Liver (tissue), 9 donors: Measurements from ENCODE around the gene TMTC1. TPM values are rescaled to one million over a fixed set of nuclear protein-coding genes. Genes with fewer than 3 reads are reported as not detected.

ENCODE experiments used
- DNase-seq: peaks from one replicate; pipeline ENCODE4 v3.0.0-alpha.2; 2017; ENCODE audit warnings: low spot score
- H3K27ac ChIP-seq, 2 donors: one replicate each; pipeline ENCODE4 v1.7.0; 2013; ENCODE audit warnings: inconsistent platforms in 2 of 2, low read length in 2 of 2, control low read depth in 1 of 2, low read depth in 1 of 2, mild to moderate bottlenecking in 1 of 2
- H3K27me3 ChIP-seq, 4 donors: one replicate each; pipeline versions ENCODE4 v1.6.1 to v1.7.0; 2013; ENCODE audit warnings: low read length in 3 of 4, inconsistent platforms in 1 of 4, mild to moderate bottlenecking in 1 of 4, moderate library complexity in 1 of 4; ENCODE audit not compliant: control insufficient read depth in 4 of 4, insufficient read depth in 4 of 4
- H3K36me3 ChIP-seq, 4 donors: one replicate each; pipeline versions ENCODE4 v1.6.1 to v1.7.0; 2013; ENCODE audit warnings: low read length in 3 of 4, mild to moderate bottlenecking in 3 of 4, low read depth in 1 of 4, moderate library complexity in 1 of 4; ENCODE audit not compliant: control insufficient read depth in 4 of 4, insufficient read depth in 3 of 4
- H3K4me1 ChIP-seq, 4 donors: one replicate each; pipeline versions ENCODE4 v1.6.1 to v1.7.0; 2013; ENCODE audit warnings: low read length in 3 of 4, mild to moderate bottlenecking in 3 of 4, moderate library complexity in 1 of 4; ENCODE audit not compliant: control insufficient read depth in 4 of 4, insufficient read depth in 4 of 4
- H3K4me3 ChIP-seq, 3 donors: one replicate each; pipeline versions ENCODE4 v1.6.1 to v1.7.0; 2013; ENCODE audit warnings: low read length in 3 of 3, control low read depth in 1 of 3, low read depth in 1 of 3, mild to moderate bottlenecking in 1 of 3
- H3K9ac ChIP-seq, 2 donors: one replicate each; pipeline ENCODE4 v1.7.0; 2013; ENCODE audit warnings: low read length in 2 of 2, mild to moderate bottlenecking in 2 of 2, moderate library complexity in 2 of 2, control low read depth in 1 of 2, low read depth in 1 of 2
- H3K9me3 ChIP-seq, 4 donors: one replicate each; pipeline versions ENCODE4 v1.6.1 to v1.7.0; 2013; ENCODE audit warnings: low read length in 3 of 4; ENCODE audit not compliant: control insufficient read depth in 4 of 4
- EGR1 ChIP-seq, 2 donors: IDR thresholded peaks; 2 replicates each; pipeline ENCODE4 v1.6.1; 2016 to 2018; ENCODE audit warnings: antibody characterized with exemption in 2 of 2, low read depth in 2 of 2
- FOXA1 ChIP-seq: IDR thresholded peaks from 2 replicates; pipeline ENCODE4 v1.6.1; 2016; ENCODE audit warnings: antibody characterized with exemption
- FOXA2 ChIP-seq: IDR thresholded peaks from 2 replicates; pipeline ENCODE4 v1.6.1; 2016; ENCODE audit warnings: antibody characterized with exemption
- GABPA ChIP-seq, 2 donors: IDR thresholded peaks in 1 of 2; conservative IDR thresholded peaks in 1 of 2; 2 replicates each; pipeline ENCODE4 v1.6.1; 2016; ENCODE audit warnings: antibody characterized with exemption in 2 of 2, mild to moderate bottlenecking in 1 of 2, moderate library complexity in 1 of 2
- HNF4A ChIP-seq, 2 donors: conservative IDR thresholded peaks; 2 replicates each; pipeline ENCODE4 v1.6.1; 2016; ENCODE audit warnings: antibody characterized with exemption in 2 of 2, mild to moderate bottlenecking in 2 of 2
- HNF4G ChIP-seq: IDR thresholded peaks from 2 replicates; pipeline ENCODE4 v1.6.1; 2016; ENCODE audit warnings: antibody characterized with exemption
- JUND ChIP-seq, 2 donors: IDR thresholded peaks; 2 replicates each; pipeline ENCODE4 v1.6.1; 2016; ENCODE audit warnings: antibody characterized with exemption in 2 of 2
- NR2F2 ChIP-seq: IDR thresholded peaks from 2 replicates; pipeline ENCODE4 v1.6.1; 2016; ENCODE audit warnings: antibody characterized with exemption
- RAD21 ChIP-seq, 2 donors: IDR thresholded peaks; 2 replicates each; pipeline ENCODE4 v1.6.1; 2016; ENCODE audit warnings: antibody characterized with exemption in 2 of 2, mild to moderate bottlenecking in 2 of 2
- TAF1 ChIP-seq: conservative IDR thresholded peaks from 2 replicates; pipeline ENCODE4 v1.6.1; 2016; ENCODE audit warnings: antibody characterized with exemption, mild to moderate bottlenecking
- YY1 ChIP-seq: IDR thresholded peaks from 2 replicates; pipeline ENCODE4 v1.6.1; 2016; ENCODE audit warnings: antibody characterized with exemption, mild to moderate bottlenecking
- WGBS: extraction: QIAGEN DNeasy Blood & Tissue Kit; methylation state at CpG from one replicate; pipeline ENCODE4 v1.1.7; 2013; 5-methylcytosine and 5-hydroxymethylcytosine counted together
- polyA plus RNA-seq, 2 donors: library from polyadenylated mRNA; stranded (reverse) in 1 of 2; unstranded in 1 of 2; fragments of 200-250 nt in 1 of 2; fragments of >200 nt in 1 of 2; fragmentation: Nextera tagmentation in 1 of 2; extraction: Ambion mirVana in 1 of 2; gene quantifications; one replicate each; pipeline versions ENCODE4 v1.2.1 to v1.2.3, GENCODE V29; 2013 to 2015
- total RNA-seq, 2 donors: library from RNA; depleted of rRNA; stranded (reverse); fragments of >200 nt; gene quantifications; one replicate each; pipeline ENCODE4 v1.2.3, GENCODE V29; 2014
- TF ChIP-seq, protein P1 (sequence below): IDR thresholded peaks from 2 replicates; pipeline ENCODE4 v1.6.1; 2016; ENCODE audit warnings: antibody characterized with exemption
- TF ChIP-seq, protein P2 (sequence below): IDR thresholded peaks from 2 replicates; pipeline ENCODE4 v1.6.1; 2016; ENCODE audit warnings: antibody characterized with exemption
- TF ChIP-seq, protein P3 (sequence below): IDR thresholded peaks from 2 replicates; pipeline ENCODE4 v1.6.1; 2016; ENCODE audit warnings: antibody characterized with exemption
- TF ChIP-seq, protein P4 (sequence below): fragments of 150-350 bp; IDR thresholded peaks from 2 replicates; pipeline ENCODE4 v1.5.1; 2017; ENCODE audit warnings: improper control_type of control experiment, low read depth, low read length; ENCODE audit not compliant: missing input control
- TF ChIP-seq, protein P5 (sequence below): IDR thresholded peaks from 2 replicates; pipeline ENCODE4 v1.6.1; 2016; ENCODE audit warnings: antibody characterized with exemption, mild to moderate bottlenecking
- donor health status: healthy.
- donor health status: healthy.
- donor health status: healthy.
- donor health status: healthy.
- donor health status: healthy.

TMTC1 gene
- total and polyA plus RNA-seq, 4 donors, result 0.76 to 3.3 (median 2.1) TPM

DNA sequence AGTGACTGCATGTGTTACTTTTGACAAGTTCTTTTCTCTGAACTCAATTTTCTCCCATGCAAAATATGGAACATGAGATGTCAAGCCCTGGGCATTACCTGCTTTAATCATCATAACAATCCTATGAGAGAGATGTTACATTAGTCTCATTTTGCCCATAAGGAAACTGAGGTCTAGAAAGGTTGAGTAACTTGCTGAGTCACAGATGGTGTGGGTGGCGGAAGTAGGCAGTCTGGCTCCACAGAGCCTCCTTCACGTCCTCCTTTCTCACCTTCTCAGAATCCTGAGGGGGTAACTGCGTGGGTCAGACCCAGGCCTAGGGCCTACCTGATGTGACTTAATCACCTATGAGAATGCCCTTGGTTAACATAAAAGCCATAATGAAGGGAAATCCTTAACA, 50.7 kb downstream of the TMTC1 start:
- peaks cover 0 to 5% (median 1%) of the 10 kb centered on the region in 4 donors for H3K4me1 ChIP-seq
- 82% methylated on average over 3 of the region's 3 CpGs for WGBS

DNA sequence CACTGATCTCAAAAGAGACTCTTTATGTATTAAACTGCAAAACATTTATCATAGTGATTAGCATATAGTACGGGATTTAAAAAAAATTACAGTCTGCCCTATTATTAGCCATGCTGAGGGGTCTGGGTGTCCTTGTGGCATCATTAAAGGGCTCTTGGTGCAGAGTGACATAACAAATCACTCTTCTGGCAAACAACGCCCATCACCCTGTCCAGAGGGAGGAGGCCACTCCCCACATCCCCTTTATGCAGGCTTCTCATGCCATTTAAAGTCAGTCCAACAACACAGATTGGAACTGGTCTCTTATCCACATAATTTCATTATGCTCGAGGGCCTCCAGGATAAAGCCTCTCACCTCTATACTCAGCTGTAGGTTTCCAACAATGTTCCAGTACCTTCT, 51.1 kb downstream of the TMTC1 start:
- WGBS, result 89% methylated on average over 3 of the region's 3 CpGs
- DNase-seq, result no peak
- Histone ChIP-seq H3K36me3 (no peaks in the 10 kb centered on the region), H3K4me1 (peaks cover 0 to 5% (median 1%) of the 10 kb centered on the region in 4 donors), H3K9me3 (no peaks in the 10 kb centered on the region), H3K9ac (no peak overlapping the region), H3K4me3 (no peak overlapping the region), H3K27ac (no peak overlapping the region), H3K27me3 (no peaks in the 10 kb centered on the region)
- TF ChIP-seq FOXA1 (no peak), RAD21 (IDR thresholded peaks at IDR 0.05) (no peak), HNF4G (no peak), EGR1 (IDR thresholded peaks at IDR 0.05; ENCODE audit: low read depth in 2 of 2) (no peak), GABPA (IDR thresholded peaks at IDR 0.05 in 1 of 2, conservative IDR thresholded peaks at IDR 0.05 in 1 of 2) (no peak), FOXA2 (no peak), HNF4A (conservative IDR thresholded peaks at IDR 0.05) (no peak), JUND (IDR thresholded peaks at IDR 0.05) (no peak)
- TF ChIP-seq, protein P1, sequence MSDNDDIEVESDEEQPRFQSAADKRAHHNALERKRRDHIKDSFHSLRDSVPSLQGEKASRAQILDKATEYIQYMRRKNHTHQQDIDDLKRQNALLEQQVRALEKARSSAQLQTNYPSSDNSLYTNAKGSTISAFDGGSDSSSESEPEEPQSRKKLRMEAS, result no peak
- TF ChIP-seq, protein P2, sequence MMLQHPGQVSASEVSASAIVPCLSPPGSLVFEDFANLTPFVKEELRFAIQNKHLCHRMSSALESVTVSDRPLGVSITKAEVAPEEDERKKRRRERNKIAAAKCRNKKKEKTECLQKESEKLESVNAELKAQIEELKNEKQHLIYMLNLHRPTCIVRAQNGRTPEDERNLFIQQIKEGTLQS, result no peak
- TF ChIP-seq, protein P3, sequence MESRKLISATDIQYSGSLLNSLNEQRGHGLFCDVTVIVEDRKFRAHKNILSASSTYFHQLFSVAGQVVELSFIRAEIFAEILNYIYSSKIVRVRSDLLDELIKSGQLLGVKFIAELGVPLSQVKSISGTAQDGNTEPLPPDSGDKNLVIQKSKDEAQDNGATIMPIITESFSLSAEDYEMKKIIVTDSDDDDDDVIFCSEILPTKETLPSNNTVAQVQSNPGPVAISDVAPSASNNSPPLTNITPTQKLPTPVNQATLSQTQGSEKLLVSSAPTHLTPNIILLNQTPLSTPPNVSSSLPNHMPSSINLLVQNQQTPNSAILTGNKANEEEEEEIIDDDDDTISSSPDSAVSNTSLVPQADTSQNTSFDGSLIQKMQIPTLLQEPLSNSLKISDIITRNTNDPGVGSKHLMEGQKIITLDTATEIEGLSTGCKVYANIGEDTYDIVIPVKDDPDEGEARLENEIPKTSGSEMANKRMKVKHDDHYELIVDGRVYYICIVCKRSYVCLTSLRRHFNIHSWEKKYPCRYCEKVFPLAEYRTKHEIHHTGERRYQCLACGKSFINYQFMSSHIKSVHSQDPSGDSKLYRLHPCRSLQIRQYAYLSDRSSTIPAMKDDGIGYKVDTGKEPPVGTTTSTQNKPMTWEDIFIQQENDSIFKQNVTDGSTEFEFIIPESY, result no peak

More for the DNA sequence above, 50.7 kb downstream of the TMTC1 start:
- TF ChIP-seq FOXA2, result no peak
- TF ChIP-seq, protein P1, result no peak
- no peak for TF ChIP-seq JUND (IDR thresholded peaks at IDR 0.05)
- TF ChIP-seq EGR1 (IDR thresholded peaks at IDR 0.05; ENCODE audit: low read depth in 2 of 2), result no peak
- TF ChIP-seq NR2F2, result no peak
- TF ChIP-seq RAD21 (IDR thresholded peaks at IDR 0.05), result no peak
- TF ChIP-seq YY1, result no peak
- TF ChIP-seq, protein P3, result no peak
- TF ChIP-seq, protein P4, sequence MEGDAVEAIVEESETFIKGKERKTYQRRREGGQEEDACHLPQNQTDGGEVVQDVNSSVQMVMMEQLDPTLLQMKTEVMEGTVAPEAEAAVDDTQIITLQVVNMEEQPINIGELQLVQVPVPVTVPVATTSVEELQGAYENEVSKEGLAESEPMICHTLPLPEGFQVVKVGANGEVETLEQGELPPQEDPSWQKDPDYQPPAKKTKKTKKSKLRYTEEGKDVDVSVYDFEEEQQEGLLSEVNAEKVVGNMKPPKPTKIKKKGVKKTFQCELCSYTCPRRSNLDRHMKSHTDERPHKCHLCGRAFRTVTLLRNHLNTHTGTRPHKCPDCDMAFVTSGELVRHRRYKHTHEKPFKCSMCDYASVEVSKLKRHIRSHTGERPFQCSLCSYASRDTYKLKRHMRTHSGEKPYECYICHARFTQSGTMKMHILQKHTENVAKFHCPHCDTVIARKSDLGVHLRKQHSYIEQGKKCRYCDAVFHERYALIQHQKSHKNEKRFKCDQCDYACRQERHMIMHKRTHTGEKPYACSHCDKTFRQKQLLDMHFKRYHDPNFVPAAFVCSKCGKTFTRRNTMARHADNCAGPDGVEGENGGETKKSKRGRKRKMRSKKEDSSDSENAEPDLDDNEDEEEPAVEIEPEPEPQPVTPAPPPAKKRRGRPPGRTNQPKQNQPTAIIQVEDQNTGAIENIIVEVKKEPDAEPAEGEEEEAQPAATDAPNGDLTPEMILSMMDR, result no peak
- TF ChIP-seq, protein P2, result no peak
- no peak for TF ChIP-seq TAF1
- TF ChIP-seq, protein P5, sequence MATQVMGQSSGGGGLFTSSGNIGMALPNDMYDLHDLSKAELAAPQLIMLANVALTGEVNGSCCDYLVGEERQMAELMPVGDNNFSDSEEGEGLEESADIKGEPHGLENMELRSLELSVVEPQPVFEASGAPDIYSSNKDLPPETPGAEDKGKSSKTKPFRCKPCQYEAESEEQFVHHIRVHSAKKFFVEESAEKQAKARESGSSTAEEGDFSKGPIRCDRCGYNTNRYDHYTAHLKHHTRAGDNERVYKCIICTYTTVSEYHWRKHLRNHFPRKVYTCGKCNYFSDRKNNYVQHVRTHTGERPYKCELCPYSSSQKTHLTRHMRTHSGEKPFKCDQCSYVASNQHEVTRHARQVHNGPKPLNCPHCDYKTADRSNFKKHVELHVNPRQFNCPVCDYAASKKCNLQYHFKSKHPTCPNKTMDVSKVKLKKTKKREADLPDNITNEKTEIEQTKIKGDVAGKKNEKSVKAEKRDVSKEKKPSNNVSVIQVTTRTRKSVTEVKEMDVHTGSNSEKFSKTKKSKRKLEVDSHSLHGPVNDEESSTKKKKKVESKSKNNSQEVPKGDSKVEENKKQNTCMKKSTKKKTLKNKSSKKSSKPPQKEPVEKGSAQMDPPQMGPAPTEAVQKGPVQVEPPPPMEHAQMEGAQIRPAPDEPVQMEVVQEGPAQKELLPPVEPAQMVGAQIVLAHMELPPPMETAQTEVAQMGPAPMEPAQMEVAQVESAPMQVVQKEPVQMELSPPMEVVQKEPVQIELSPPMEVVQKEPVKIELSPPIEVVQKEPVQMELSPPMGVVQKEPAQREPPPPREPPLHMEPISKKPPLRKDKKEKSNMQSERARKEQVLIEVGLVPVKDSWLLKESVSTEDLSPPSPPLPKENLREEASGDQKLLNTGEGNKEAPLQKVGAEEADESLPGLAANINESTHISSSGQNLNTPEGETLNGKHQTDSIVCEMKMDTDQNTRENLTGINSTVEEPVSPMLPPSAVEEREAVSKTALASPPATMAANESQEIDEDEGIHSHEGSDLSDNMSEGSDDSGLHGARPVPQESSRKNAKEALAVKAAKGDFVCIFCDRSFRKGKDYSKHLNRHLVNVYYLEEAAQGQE, result no peak
- Histone ChIP-seq H3K9me3 (no peaks in the 10 kb centered on the region), H3K4me3 (no peak overlapping the region), H3K36me3 (no peaks in the 10 kb centered on the region), H3K9ac (no peak overlapping the region), H3K27ac (no peak overlapping the region), H3K27me3 (no peaks in the 10 kb centered on the region)
- DNase-seq, result no peak
